SK-N-SH (cell line): Measurements from ENCODE around the gene GNE. TPM values are rescaled to one million over a fixed set of nuclear protein-coding genes. Genes with fewer than 3 reads are reported as not detected.

Source experiments
- CTCF ChIA-PET: fragments of 300-600, 350-600 bp; formaldehyde crosslinking; extraction: SDS; loops from one replicate; lab custom pipeline; 2021; lab: Yijun Ruan, JAX
- POLR2A ChIA-PET: fragments of 350-600 bp; sonication (Branson Sonifier 250); formaldehyde crosslinking; extraction: SDS; loops from one replicate; lab custom pipeline; 2020; ENCODE audit warnings: antibody characterized with exemption, inconsistent platforms; lab: Yijun Ruan, JAX
- DNase-seq: peaks from one replicate; pipeline ENCODE4 v3.0.0; 2012
- H2AFZ ChIP-seq: fragments of 200-600 bp; sonication (generic); 2 replicates; pipeline ENCODE4 v1.8.1; 2016; ENCODE audit warnings: antibody characterized with exemption, mild to moderate bottlenecking, low read depth
- H3F3A ChIP-seq: fragments of 200-600 bp; sonication (generic); replicated peaks from 2 replicates; pipeline ENCODE3; 2016; ENCODE audit warnings: antibody characterized with exemption, mild to moderate bottlenecking; ENCODE audit not compliant: insufficient read depth
- H3K27ac ChIP-seq, 2 experiments: fragments of 200-500 bp in 1 of 2; fragments of 200-600 bp in 1 of 2; sonication (Bioruptor generic) in 1 of 2; sonication (generic), shearing (Covaris generic) in 1 of 2; 2 replicates each; pipeline versions ENCODE4 v1.5.1 to v1.6.1; 2014 to 2016; ENCODE audit warnings: low read depth in 2 of 2, inconsistent platforms in 1 of 2, low read length in 1 of 2, mild to moderate bottlenecking in 1 of 2, mixed read lengths in 1 of 2
- H3K27me3 ChIP-seq: fragments of 200-600 bp; sonication (generic), shearing (Covaris generic); 2 replicates; pipeline ENCODE4 v1.6.1; 2016; ENCODE audit warnings: mixed run types; ENCODE audit not compliant: insufficient read depth
- H3K36me3 ChIP-seq, 2 experiments: fragments of 200-500 bp in 1 of 2; fragments of 200-600 bp in 1 of 2; sonication (Bioruptor generic) in 1 of 2; sonication (generic) in 1 of 2; replicated peaks in 1 of 2; 2 replicates each; pipeline versions ENCODE3 to v1.5.1; 2014 to 2016; ENCODE audit warnings: low read length in 1 of 2, mild to moderate bottlenecking in 1 of 2; ENCODE audit not compliant: insufficient read depth in 2 of 2, control insufficient read depth in 1 of 2
- H3K4me1 ChIP-seq, 2 experiments: fragments of 200-500 bp in 1 of 2; fragments of 200-600 bp in 1 of 2; sonication (Bioruptor generic) in 1 of 2; sonication (generic), shearing (Covaris generic) in 1 of 2; 2 replicates each; pipeline versions ENCODE4 v1.5.1 to v1.6.1; 2014 to 2016; ENCODE audit warnings: low read depth in 1 of 2, low read length in 1 of 2, mixed run types in 1 of 2; ENCODE audit not compliant: insufficient read depth in 2 of 2, control insufficient read depth in 1 of 2
- H3K4me2 ChIP-seq: fragments of 200-600 bp; sonication (generic), shearing (Covaris generic); 2 replicates; pipeline ENCODE4 v1.6.1; 2017; ENCODE audit warnings: mixed run types
- H3K4me3 ChIP-seq, 2 experiments: fragments of 200-500 bp in 1 of 2; fragments of 200-600 bp in 1 of 2; sonication (Bioruptor generic) in 1 of 2; sonication (generic), shearing (Covaris generic) in 1 of 2; 2 replicates each; pipeline versions ENCODE4 v1.5.1 to v1.8.1; 2014 to 2016; ENCODE audit warnings: low read depth in 2 of 2, inconsistent platforms in 1 of 2, low read length in 1 of 2, mild to moderate bottlenecking in 1 of 2, mixed read lengths in 1 of 2, moderate library complexity in 1 of 2
- H3K79me2 ChIP-seq: fragments of 200-600 bp; sonication (generic); 2 replicates; pipeline ENCODE4 v1.8.1; 2017; ENCODE audit warnings: mild to moderate bottlenecking; ENCODE audit not compliant: insufficient read depth
- H3K9ac ChIP-seq: fragments of 200-600 bp; sonication (generic); 2 replicates; pipeline ENCODE4 v1.6.1; 2017; ENCODE audit warnings: mixed run types
- H3K9me2 ChIP-seq: fragments of 200-600 bp; sonication (generic); 2 replicates; pipeline ENCODE4 v1.6.1; 2017; ENCODE audit warnings: mixed run types
- H3K9me3 ChIP-seq: fragments of 200-600 bp; sonication (generic); 2 replicates; pipeline ENCODE4 v1.6.1; 2017; ENCODE audit warnings: mixed run types, mild to moderate bottlenecking, moderate library complexity
- H4K20me1 ChIP-seq: fragments of 200-600 bp; sonication (generic); 2 replicates; pipeline ENCODE4 v1.6.1; 2017; ENCODE audit warnings: mild to moderate bottlenecking, mixed run types; ENCODE audit not compliant: insufficient read depth
- CHD2 ChIP-seq: fragments of 150-350 bp; IDR thresholded peaks from 2 replicates; pipeline ENCODE4 v1.6.1; 2018; ENCODE audit warnings: low read length; ENCODE audit not compliant: partially characterized antibody
- ELF1 ChIP-seq: IDR thresholded peaks from 2 replicates; pipeline ENCODE4 v1.4.0; 2012
- EZH2phosphoT487 ChIP-seq: fragments of 200-600 bp; sonication (generic); IDR thresholded peaks from 2 replicates; pipeline ENCODE4 v1.6.1; 2017; ENCODE audit warnings: low read depth, mixed run types, mild to moderate bottlenecking, antibody characterized with exemption, moderate library complexity, borderline replicate concordance
- FOSL2 ChIP-seq: IDR thresholded peaks from 2 replicates; pipeline ENCODE4 v1.4.0; 2012; ENCODE audit warnings: low read depth, mild to moderate bottlenecking, moderate library complexity, borderline replicate concordance
- FOXM1 ChIP-seq: IDR thresholded peaks from 2 replicates; pipeline ENCODE4 v1.4.0; 2012; ENCODE audit warnings: low read depth, mild to moderate bottlenecking
- GABPA ChIP-seq: IDR thresholded peaks from 2 replicates; pipeline ENCODE4 v1.4.0; 2012; ENCODE audit warnings: low read depth, mild to moderate bottlenecking
- GATA2 ChIP-seq: sonication (generic); formaldehyde crosslinking; IDR thresholded peaks from 2 replicates; pipeline ENCODE4 v1.5.0; 2020; ENCODE audit warnings: mild to moderate bottlenecking, missing genetic modification reagents
- MEF2A ChIP-seq: IDR thresholded peaks from 2 replicates; pipeline ENCODE4 v1.4.0; 2012; ENCODE audit warnings: low read depth, borderline replicate concordance
- MXI1 ChIP-seq: IDR thresholded peaks from 2 replicates; pipeline ENCODE4 v1.6.1; 2012; ENCODE audit warnings: mild to moderate bottlenecking, low read depth, low read length, improper control_type of control experiment
- NFIC ChIP-seq: IDR thresholded peaks from 2 replicates; pipeline ENCODE4 v1.4.0; 2012; ENCODE audit warnings: borderline replicate concordance
- NRF1 ChIP-seq: IDR thresholded peaks from 2 replicates; pipeline ENCODE4 v1.6.1; 2012; ENCODE audit warnings: low read depth, mild to moderate bottlenecking, low read length
- POLR2AphosphoS5 ChIP-seq: IDR thresholded peaks from 2 replicates; pipeline ENCODE4 v1.6.1; 2012; ENCODE audit warnings: low read depth, low read length
- RFX5 ChIP-seq: IDR thresholded peaks from 2 replicates; pipeline ENCODE4 v1.6.1; 2012; ENCODE audit warnings: mild to moderate bottlenecking, improper control_type of control experiment, low read length
- SIN3A ChIP-seq: IDR thresholded peaks from 2 replicates; pipeline ENCODE4 v1.6.1; 2012; ENCODE audit warnings: low read depth, mild to moderate bottlenecking, low read length, moderate library complexity, borderline replicate concordance
- SMC3 ChIP-seq: IDR thresholded peaks from 2 replicates; pipeline ENCODE4 v1.6.1; 2012; ENCODE audit warnings: low read depth, low read length, improper control_type of control experiment
- TAF1 ChIP-seq: IDR thresholded peaks from 2 replicates; pipeline ENCODE4 v1.6.1; 2012; ENCODE audit warnings: low read depth, mild to moderate bottlenecking, low read length, moderate library complexity, borderline replicate concordance
- TCF12 ChIP-seq: IDR thresholded peaks from 2 replicates; pipeline ENCODE4 v1.4.0; 2012
- WGBS: methylation state at CpG from one replicate; pipeline ENCODE4 v1.1.6; 2017; ENCODE audit warnings: low lambda C conversion rate; 5-methylcytosine and 5-hydroxymethylcytosine counted together
- polyA plus RNA-seq, 3 experiments: library from polyadenylated mRNA; depleted of rRNA; stranded (reverse); fragments of >200 nt; gene quantifications; 2 replicates each; pipeline ENCODE4 v1.2.3, GENCODE V29; 2012
- TF ChIP-seq, protein P1 (sequence below): fragments of 150-350 bp; IDR thresholded peaks from 2 replicates; pipeline ENCODE4 v1.6.1; 2017; ENCODE audit warnings: antibody characterized with exemption, low read length, low read depth, borderline replicate concordance
- TF ChIP-seq, protein P2 (sequence below): IDR thresholded peaks from 2 replicates; pipeline ENCODE4; 2012
- TF ChIP-seq, protein P3 (sequence below): IDR thresholded peaks from 2 replicates; pipeline ENCODE4 v1.4.0; 2012; ENCODE audit warnings: low read depth, borderline replicate concordance

The GNE gene
- polyA plus RNA-seq, 1 of the 3 experiments (the other 2 are of a cell fraction) = 13.0 TPM

DNA sequence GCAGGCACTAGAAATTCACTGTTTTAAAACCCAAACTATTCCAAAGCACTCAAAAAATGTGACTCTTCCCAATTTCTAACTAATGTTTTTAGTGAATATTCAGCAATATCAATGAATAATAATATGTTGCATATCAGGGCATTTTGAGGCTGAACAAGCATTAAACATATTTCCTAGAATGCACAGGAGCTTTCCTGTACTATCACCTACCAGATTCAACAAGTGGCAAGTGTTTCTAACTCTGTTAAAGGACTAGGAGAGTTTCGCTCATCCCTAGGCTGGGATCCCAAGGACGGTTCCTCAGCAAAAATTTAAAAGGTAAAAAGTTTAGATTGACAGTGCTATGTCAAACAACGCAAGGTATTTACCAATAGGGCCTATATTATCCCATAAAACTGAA, 21.0 kb downstream of the GNE start:
- Histone ChIP-seq H3K9me2 (no peaks in the 10 kb centered on the region), H3K79me2 (peaks cover 26% of the 10 kb centered on the region), H3K4me2 (no peak overlapping the region), H3K36me3 (peaks cover 34 to 65% of the 10 kb centered on the region in 2 experiments), H3K9ac (no peak overlapping the region), H2AFZ (no peak overlapping the region), H3K27me3 (no peaks in the 10 kb centered on the region), H3K9me3 (no peaks in the 10 kb centered on the region), H3K4me1 (no peaks in the 10 kb centered on the region), H3K4me3 (no peak overlapping the region), H4K20me1 (no peaks in the 10 kb centered on the region), H3F3A (no peaks in the 10 kb centered on the region), H3K27ac (no peak overlapping the region)
- CTCF ChIA-PET = no interaction called here
- no peak for TF ChIP-seq NRF1
- TF ChIP-seq MEF2A = no peak
- TF ChIP-seq MXI1 = no peak
- TF ChIP-seq, protein P1, sequence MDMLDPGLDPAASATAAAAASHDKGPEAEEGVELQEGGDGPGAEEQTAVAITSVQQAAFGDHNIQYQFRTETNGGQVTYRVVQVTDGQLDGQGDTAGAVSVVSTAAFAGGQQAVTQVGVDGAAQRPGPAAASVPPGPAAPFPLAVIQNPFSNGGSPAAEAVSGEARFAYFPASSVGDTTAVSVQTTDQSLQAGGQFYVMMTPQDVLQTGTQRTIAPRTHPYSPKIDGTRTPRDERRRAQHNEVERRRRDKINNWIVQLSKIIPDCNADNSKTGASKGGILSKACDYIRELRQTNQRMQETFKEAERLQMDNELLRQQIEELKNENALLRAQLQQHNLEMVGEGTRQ = no peak
- TF ChIP-seq, protein P2, sequence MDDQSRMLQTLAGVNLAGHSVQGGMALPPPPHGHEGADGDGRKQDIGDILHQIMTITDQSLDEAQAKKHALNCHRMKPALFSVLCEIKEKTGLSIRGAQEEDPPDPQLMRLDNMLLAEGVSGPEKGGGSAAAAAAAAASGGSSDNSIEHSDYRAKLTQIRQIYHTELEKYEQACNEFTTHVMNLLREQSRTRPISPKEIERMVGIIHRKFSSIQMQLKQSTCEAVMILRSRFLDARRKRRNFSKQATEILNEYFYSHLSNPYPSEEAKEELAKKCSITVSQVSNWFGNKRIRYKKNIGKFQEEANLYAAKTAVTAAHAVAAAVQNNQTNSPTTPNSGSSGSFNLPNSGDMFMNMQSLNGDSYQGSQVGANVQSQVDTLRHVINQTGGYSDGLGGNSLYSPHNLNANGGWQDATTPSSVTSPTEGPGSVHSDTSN = no peak
- TF ChIP-seq, protein P3, sequence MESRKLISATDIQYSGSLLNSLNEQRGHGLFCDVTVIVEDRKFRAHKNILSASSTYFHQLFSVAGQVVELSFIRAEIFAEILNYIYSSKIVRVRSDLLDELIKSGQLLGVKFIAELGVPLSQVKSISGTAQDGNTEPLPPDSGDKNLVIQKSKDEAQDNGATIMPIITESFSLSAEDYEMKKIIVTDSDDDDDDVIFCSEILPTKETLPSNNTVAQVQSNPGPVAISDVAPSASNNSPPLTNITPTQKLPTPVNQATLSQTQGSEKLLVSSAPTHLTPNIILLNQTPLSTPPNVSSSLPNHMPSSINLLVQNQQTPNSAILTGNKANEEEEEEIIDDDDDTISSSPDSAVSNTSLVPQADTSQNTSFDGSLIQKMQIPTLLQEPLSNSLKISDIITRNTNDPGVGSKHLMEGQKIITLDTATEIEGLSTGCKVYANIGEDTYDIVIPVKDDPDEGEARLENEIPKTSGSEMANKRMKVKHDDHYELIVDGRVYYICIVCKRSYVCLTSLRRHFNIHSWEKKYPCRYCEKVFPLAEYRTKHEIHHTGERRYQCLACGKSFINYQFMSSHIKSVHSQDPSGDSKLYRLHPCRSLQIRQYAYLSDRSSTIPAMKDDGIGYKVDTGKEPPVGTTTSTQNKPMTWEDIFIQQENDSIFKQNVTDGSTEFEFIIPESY = no peak
- no peak for TF ChIP-seq NFIC
- POLR2A ChIA-PET = no interaction called here
- 99% methylated on average over 3 of the region's 3 CpGs for WGBS
- DNase-seq = no peak

DNA sequence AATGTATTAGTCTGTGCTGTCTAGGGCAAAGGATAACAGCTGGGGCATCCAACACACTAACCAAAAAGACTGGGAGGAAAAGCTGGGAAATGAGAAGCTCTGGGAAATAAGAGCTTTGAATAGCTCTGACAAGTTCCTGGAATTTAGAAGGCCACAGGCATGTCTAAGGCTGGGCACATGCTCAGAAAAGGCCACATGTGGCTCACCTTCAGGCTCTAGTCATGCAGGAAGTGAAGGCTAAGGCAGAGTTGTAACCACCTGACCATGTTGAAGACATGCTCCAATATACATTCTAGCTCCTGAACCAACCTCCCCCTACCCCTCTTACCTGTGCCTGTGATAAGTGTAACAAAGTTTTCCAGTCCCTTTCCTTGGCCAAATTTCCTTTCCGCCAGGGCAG, 35.8 kb downstream of the GNE start:
- Histone ChIP-seq H3K27me3 (no peaks in the 10 kb centered on the region), H3F3A (peaks cover 9% of the 10 kb centered on the region), H3K36me3 (peaks cover 64% of the 10 kb centered on the region in 2 experiments), H3K4me3 (no peak overlapping the region; a peak in 1 of 4 replicates), H3K4me1 (peaks cover 0 to 3% of the 10 kb centered on the region in 2 experiments; a peak in 1 of 4 replicates), H3K9me3 (no peaks in the 10 kb centered on the region), H3K79me2 (peaks cover 30% of the 10 kb centered on the region), H4K20me1 (no peaks in the 10 kb centered on the region), H3K9me2 (no peaks in the 10 kb centered on the region), H3K9ac (no peak overlapping the region), H2AFZ (no peak overlapping the region), H3K4me2 (no peak overlapping the region), H3K27ac (no peak overlapping the region)
- POLR2A ChIA-PET = no interaction called here
- WGBS = 100% methylated on average over 1 of the region's 1 CpG
- TF ChIP-seq GATA2 (no peak), SMC3 (no peak), GABPA (no peak), RFX5 (no peak), FOSL2 (no peak), CHD2 (no peak), EZH2phosphoT487 (no peak), NFIC (no peak), ELF1 (no peak), MXI1 (no peak), MEF2A (no peak), TAF1 (no peak), FOXM1 (no peak), TCF12 (no peak), POLR2AphosphoS5 (no peak), SIN3A (no peak)
- TF ChIP-seq, protein P2 = no peak
- TF ChIP-seq, protein P3 = no peak
- CTCF ChIA-PET = interaction anchor here (1.3 kb wide), 2 partner anchors 9 to 57 kb away, joined by 3 to 4 read pairs; no protein-coding TSS in a partner anchor
- DNase-seq = no peak
